HEK293 (cell line): ENCODE data around the gene FLRT1.

Experiments
- OVOL3 ChIP-seq: fragments of 450-650 bp; formaldehyde crosslinking; IDR thresholded peaks from 2 replicates; pipeline ENCODE4 v1.5.1; 2016; ENCODE audit warnings: missing biosample characterization, missing genetic modification characterization
- ZNF354C ChIP-seq: fragments of 450-650 bp; formaldehyde crosslinking; IDR thresholded peaks from 2 replicates; pipeline ENCODE4 v1.5.1; 2016; ENCODE audit warnings: missing biosample characterization, missing genetic modification characterization, low read depth, borderline replicate concordance
- ZNF48 ChIP-seq: fragments of 450-650 bp; formaldehyde crosslinking; IDR thresholded peaks from 2 replicates; pipeline ENCODE4 v1.5.1; 2016; ENCODE audit warnings: missing biosample characterization, missing genetic modification characterization
- ZNF530 ChIP-seq: fragments of 450-650 bp; formaldehyde crosslinking; IDR thresholded peaks from 2 replicates; pipeline ENCODE4 v1.5.1; 2016; ENCODE audit warnings: low read depth, missing biosample characterization, missing genetic modification characterization
- TF ChIP-seq, protein P1 (sequence below): fragments of 450-650 bp; formaldehyde crosslinking; IDR thresholded peaks from 2 replicates; pipeline ENCODE4 v1.5.1; 2016; ENCODE audit warnings: missing biosample characterization, missing genetic modification characterization
- TF ChIP-seq, protein P2 (sequence below): fragments of 450-650 bp; formaldehyde crosslinking; IDR thresholded peaks from 2 replicates; pipeline ENCODE4 v1.5.1; 2016; ENCODE audit warnings: missing biosample characterization, missing genetic modification characterization

DNA sequence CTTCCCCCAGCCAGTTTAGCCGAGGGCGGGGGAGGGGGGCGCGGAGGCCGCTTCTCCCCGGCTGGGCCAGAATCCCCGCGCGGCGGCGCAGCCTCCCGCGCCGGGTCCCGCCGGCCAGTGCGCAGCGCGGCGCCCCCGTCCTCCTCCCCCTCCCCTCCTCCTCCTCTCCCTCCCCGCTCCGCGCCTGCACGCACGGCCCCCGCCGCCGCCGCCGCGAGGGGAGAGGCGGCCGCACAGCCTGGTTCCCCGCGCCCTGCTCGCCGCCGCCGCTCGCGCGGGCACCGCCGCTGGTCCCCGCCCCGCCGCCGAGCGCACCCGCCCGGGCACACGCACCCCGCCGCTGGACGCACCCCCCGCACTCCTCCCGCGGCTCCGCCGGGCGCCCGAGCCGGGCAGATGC is at the start of gene FLRT1:
- no peak for TF ChIP-seq ZNF48 (tag by site-specific recombination)
- TF ChIP-seq OVOL3 (tag by site-specific recombination) = no peak
- TF ChIP-seq, protein P1, sequence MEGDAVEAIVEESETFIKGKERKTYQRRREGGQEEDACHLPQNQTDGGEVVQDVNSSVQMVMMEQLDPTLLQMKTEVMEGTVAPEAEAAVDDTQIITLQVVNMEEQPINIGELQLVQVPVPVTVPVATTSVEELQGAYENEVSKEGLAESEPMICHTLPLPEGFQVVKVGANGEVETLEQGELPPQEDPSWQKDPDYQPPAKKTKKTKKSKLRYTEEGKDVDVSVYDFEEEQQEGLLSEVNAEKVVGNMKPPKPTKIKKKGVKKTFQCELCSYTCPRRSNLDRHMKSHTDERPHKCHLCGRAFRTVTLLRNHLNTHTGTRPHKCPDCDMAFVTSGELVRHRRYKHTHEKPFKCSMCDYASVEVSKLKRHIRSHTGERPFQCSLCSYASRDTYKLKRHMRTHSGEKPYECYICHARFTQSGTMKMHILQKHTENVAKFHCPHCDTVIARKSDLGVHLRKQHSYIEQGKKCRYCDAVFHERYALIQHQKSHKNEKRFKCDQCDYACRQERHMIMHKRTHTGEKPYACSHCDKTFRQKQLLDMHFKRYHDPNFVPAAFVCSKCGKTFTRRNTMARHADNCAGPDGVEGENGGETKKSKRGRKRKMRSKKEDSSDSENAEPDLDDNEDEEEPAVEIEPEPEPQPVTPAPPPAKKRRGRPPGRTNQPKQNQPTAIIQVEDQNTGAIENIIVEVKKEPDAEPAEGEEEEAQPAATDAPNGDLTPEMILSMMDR (tag by site-specific recombination) = no peak
- no peak for TF ChIP-seq ZNF354C (tag by site-specific recombination)
- no peak for TF ChIP-seq ZNF530
- TF ChIP-seq, protein P2, sequence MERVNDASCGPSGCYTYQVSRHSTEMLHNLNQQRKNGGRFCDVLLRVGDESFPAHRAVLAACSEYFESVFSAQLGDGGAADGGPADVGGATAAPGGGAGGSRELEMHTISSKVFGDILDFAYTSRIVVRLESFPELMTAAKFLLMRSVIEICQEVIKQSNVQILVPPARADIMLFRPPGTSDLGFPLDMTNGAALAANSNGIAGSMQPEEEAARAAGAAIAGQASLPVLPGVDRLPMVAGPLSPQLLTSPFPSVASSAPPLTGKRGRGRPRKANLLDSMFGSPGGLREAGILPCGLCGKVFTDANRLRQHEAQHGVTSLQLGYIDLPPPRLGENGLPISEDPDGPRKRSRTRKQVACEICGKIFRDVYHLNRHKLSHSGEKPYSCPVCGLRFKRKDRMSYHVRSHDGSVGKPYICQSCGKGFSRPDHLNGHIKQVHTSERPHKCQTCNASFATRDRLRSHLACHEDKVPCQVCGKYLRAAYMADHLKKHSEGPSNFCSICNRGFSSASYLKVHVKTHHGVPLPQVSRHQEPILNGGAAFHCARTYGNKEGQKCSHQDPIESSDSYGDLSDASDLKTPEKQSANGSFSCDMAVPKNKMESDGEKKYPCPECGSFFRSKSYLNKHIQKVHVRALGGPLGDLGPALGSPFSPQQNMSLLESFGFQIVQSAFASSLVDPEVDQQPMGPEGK (tag by site-specific recombination) = no peak
